HG02678 (cell line): Measurements from ENCODE around the gene ANXA2.
"Not testable (repeated sequence)": the region's sequence is repeated elsewhere in the genome, so short reads cannot be mapped to it uniquely, and the experiment has no call there.

Experiments
- ATAC-seq: cut with Tn5 transposase; IDR thresholded peaks from one replicate; pipeline ENCODE4 v1.9.1; 2021; ENCODE audit warnings: mild to moderate bottlenecking, moderate library complexity; ENCODE audit not compliant: unreplicated experiment

ANXA2 gene

GRCh38 chr15:60346653-60347052, 51.1 kb downstream of the ANXA2 start:
- ATAC-seq, result no peak

GRCh38 chr15:60346077-60346476, 51.7 kb downstream of the ANXA2 start:
- no peak for ATAC-seq

GRCh38 chr15:60345598-60345997, 52.2 kb downstream of the ANXA2 start:
- ATAC-seq, result no peak

- ATAC-seq, result no peak
These were observed 52.8 kb downstream of the ANXA2 start for GRCh38 chr15:60344987-60345386.

- ATAC-seq, result no peak
These were observed 53.3 kb downstream of the ANXA2 start for GRCh38 chr15:60344461-60344860.

GRCh38 chr15:60343221-60343970, 54.4 kb downstream of the ANXA2 start:
- ATAC-seq, result no peak

- no peak for ATAC-seq
These were observed 57.4 kb downstream of the ANXA2 start for GRCh38 chr15:60340207-60340921.

GRCh38 chr15:60339236-60339635, 58.5 kb downstream of the ANXA2 start:
- no peak for ATAC-seq

GRCh38 chr15:60338810-60339209, 59.0 kb downstream of the ANXA2 start:
- ATAC-seq, result no peak

- no peak for ATAC-seq
These were observed 60.7 kb downstream of the ANXA2 start for GRCh38 chr15:60337076-60337475.

- not testable (repeated sequence) for ATAC-seq
These were observed 62.5 kb downstream of the ANXA2 start for GRCh38 chr15:60335296-60335695.

- ATAC-seq, result no peak
These were observed 68.8 kb downstream of the ANXA2 start for GRCh38 chr15:60328852-60329443.

- ATAC-seq, result no peak
These were observed 70.7 kb downstream of the ANXA2 start for GRCh38 chr15:60326824-60327654.

- no peak for ATAC-seq
These were observed 71.4 kb downstream of the ANXA2 start for GRCh38 chr15:60326343-60326742.

- no peak for ATAC-seq
These were observed 71.9 kb downstream of the ANXA2 start for GRCh38 chr15:60325905-60326304.

- no peak for ATAC-seq
These were observed 72.9 kb downstream of the ANXA2 start for GRCh38 chr15:60324706-60325438.

- no peak for ATAC-seq
These were observed 74.5 kb downstream of the ANXA2 start for GRCh38 chr15:60323322-60323721.

GRCh38 chr15:60320365-60320764, 77.4 kb downstream of the ANXA2 start:
- no peak for ATAC-seq

GRCh38 chr15:60318216-60318867, 79.4 kb downstream of the ANXA2 start:
- no peak for ATAC-seq

- ATAC-seq, result no peak
These were observed 80.8 kb downstream of the ANXA2 start for GRCh38 chr15:60316961-60317360.
